ENCODE data around the gene GRIK5. TPM values are rescaled to one million over a fixed set of nuclear protein-coding genes. Genes with fewer than 3 reads are reported as not detected.

GRIK5 gene
- total RNA-seq, 4 donors from 2014 or later, result 1.6 to 13.1 (median 3.6) TPM

GRCh38 chr19:42006569-42006968 lies 63.4 kb downstream of the GRIK5 start:
- no peaks in the 10 kb centered on the region for H3K9me3 ChIP-seq
- no peak overlapping the region for H3K4me3 ChIP-seq
- DNase-seq, result no peak
- in situ Hi-C loops (cut with MboI; ENCODE audit: low pct_ligation_motif_present in 1 of 4, low pct_unique_long_range_greater_than_20kb in 1 of 4, low sequenced_read_pairs in 3 of 4) (no loop called here), intact Hi-C loops (cut with DNase I; ENCODE audit: low total_unique reads) (no loop called here)
- H3K27me3 ChIP-seq, result peaks cover 5% of the 10 kb centered on the region
- no peaks in the 10 kb centered on the region for H3K4me1 ChIP-seq
- TF ChIP-seq POLR2A (IDR thresholded peaks at IDR 0.05), result no peak
- TF ChIP-seq POLR2AphosphoS5 (IDR thresholded peaks at IDR 0.05), result no peak
- no peak for TF ChIP-seq EP300 (IDR thresholded peaks at IDR 0.05; ENCODE audit: low read depth)
- no peak for TF ChIP-seq CTCF (IDR thresholded peaks at IDR 0.05)
- H3K36me3 ChIP-seq, result no peaks in the 10 kb centered on the region
- H3K27ac ChIP-seq, result no peak overlapping the region
- WGBS, 2 donors (ENCODE audit: low coverage in 1 of 2), result 91% methylated on average over 12 of the region's 13 CpGs; no CpG with 5 or more reads in 1 of the 2 donors

GRCh38 chr19:42005504-42005903 lies 64.5 kb downstream of the GRIK5 start:
- H3K9me3 ChIP-seq, result no peaks in the 10 kb centered on the region

GRCh38 chr19:42003506-42004294 lies 66.3 kb downstream of the GRIK5 start:
- Histone ChIP-seq H3K9me3 (no peaks in the 10 kb centered on the region), H3K27ac (no peak overlapping the region), H3K27me3 (peaks cover 34% of the 10 kb centered on the region), H3K4me3 (no peak overlapping the region), H3K4me1 (peaks cover 0 to 2% (median 0%) of the 10 kb centered on the region in 4 donors), H3K36me3 (no peaks in the 10 kb centered on the region)
- WGBS, 2 donors (ENCODE audit: low coverage in 1 of 2), result 20 to 74% methylated on average over 1 to 21 of the region's 21 CpGs
- in situ Hi-C loops (cut with MboI; ENCODE audit: low pct_ligation_motif_present in 1 of 4, low pct_unique_long_range_greater_than_20kb in 1 of 4, low sequenced_read_pairs in 3 of 4) (no loop called here), intact Hi-C loops (cut with DNase I; ENCODE audit: low total_unique reads) (no loop called here)
- no peak for TF ChIP-seq CTCF (IDR thresholded peaks at IDR 0.05)
- no peak for DNase-seq

More at GRCh38 chr19:42005504-42005903, 64.5 kb downstream of the GRIK5 start:
- WGBS, 2 donors (ENCODE audit: low coverage in 1 of 2), result 93% methylated on average over 21 of the region's 22 CpGs; no CpG with 5 or more reads in 1 of the 2 donors
- no peaks in the 10 kb centered on the region for H3K36me3 ChIP-seq
- no peak overlapping the region for H3K4me3 ChIP-seq
- H3K27me3 ChIP-seq, result peaks cover 16% of the 10 kb centered on the region
- no peak for TF ChIP-seq POLR2A (IDR thresholded peaks at IDR 0.05)
- no peak for TF ChIP-seq POLR2AphosphoS5 (IDR thresholded peaks at IDR 0.05)
- TF ChIP-seq CTCF (IDR thresholded peaks at IDR 0.05), result no peak
- TF ChIP-seq EP300 (IDR thresholded peaks at IDR 0.05; ENCODE audit: low read depth), result no peak
- no peaks in the 10 kb centered on the region for H3K4me1 ChIP-seq
- in situ Hi-C loops (cut with MboI; ENCODE audit: low pct_ligation_motif_present in 1 of 4, low pct_unique_long_range_greater_than_20kb in 1 of 4, low sequenced_read_pairs in 3 of 4) (no loop called here), intact Hi-C loops (cut with DNase I; ENCODE audit: low total_unique reads) (no loop called here)
- no peak overlapping the region for H3K27ac ChIP-seq
- DNase-seq, result no peak

- no peak overlapping the region for H3K27ac ChIP-seq
- DNase-seq, result no peak
- WGBS, 2 donors (ENCODE audit: low coverage in 1 of 2), result 39 to 65% methylated on average over 4 to 7 of the region's 7 CpGs
- peaks cover 72% of the 10 kb centered on the region for H3K27me3 ChIP-seq
- H3K4me3 ChIP-seq, result no peak overlapping the region
- no peaks in the 10 kb centered on the region for H3K9me3 ChIP-seq
- no peaks in the 10 kb centered on the region for H3K36me3 ChIP-seq
- TF ChIP-seq POLR2A (IDR thresholded peaks at IDR 0.05) (no peak), CTCF (IDR thresholded peaks at IDR 0.05) (no peak), EP300 (IDR thresholded peaks at IDR 0.05; ENCODE audit: low read depth) (no peak), POLR2AphosphoS5 (IDR thresholded peaks at IDR 0.05) (no peak)
- peaks cover 0 to 12% (median 7%) of the 10 kb centered on the region in 4 donors for H3K4me1 ChIP-seq
- intact Hi-C loops (cut with DNase I; ENCODE audit: low total_unique reads) (no loop called here), in situ Hi-C loops (cut with MboI; ENCODE audit: low pct_ligation_motif_present in 1 of 4, low pct_unique_long_range_greater_than_20kb in 1 of 4, low sequenced_read_pairs in 3 of 4) (no loop called here)
Measured at GRCh38 chr19:41999878-42000208, 70.2 kb downstream of the GRIK5 start.
